ENCODE measurements around the gene INCA1. TPM values are rescaled to one million over a fixed set of nuclear protein-coding genes. Genes with fewer than 3 reads are reported as not detected.

INCA1 gene
- total and polyA plus RNA-seq, 2 of the 13 experiments (the other 11 are each of a cell fraction or from before 2014, with no cell fraction given), result 0.93 to 2.6 TPM

GRCh38 chr17:4945176-4945943 lies 52.0 kb downstream of the INCA1 start (continued):
- no peak for TF ChIP-seq THYN1 (CRISPR knock-in tag; IDR thresholded peaks at IDR 0.05; ENCODE audit: borderline replicate concordance, low read depth)
- no peak for TF ChIP-seq ZNF672 (CRISPR knock-in tag; IDR thresholded peaks at IDR 0.05)
- no peak for TF ChIP-seq KDM5A (IDR thresholded peaks at IDR 0.05; ENCODE audit: borderline replicate concordance, low read length)
- no peak for TF ChIP-seq WIZ (CRISPR knock-in tag; IDR thresholded peaks at IDR 0.05)
- TF ChIP-seq MXD4 (CRISPR knock-in tag; IDR thresholded peaks at IDR 0.05), result no peak
- no peak for TF ChIP-seq NFIC (IDR thresholded peaks at IDR 0.05; ENCODE audit: low read length)
- TF ChIP-seq ZNF558 (CRISPR knock-in tag; IDR thresholded peaks at IDR 0.05; ENCODE audit: borderline replicate concordance), result no peak
- TF ChIP-seq ZFP36L2 (CRISPR knock-in tag; IDR thresholded peaks at IDR 0.05), result no peak
- TF ChIP-seq ATRX (CRISPR knock-in tag; IDR thresholded peaks at IDR 0.05; ENCODE audit: borderline replicate concordance), result no peak
- no peak for TF ChIP-seq NFE2 (CRISPR knock-in tag; IDR thresholded peaks at IDR 0.05)
- no peak for TF ChIP-seq NPAS2 (CRISPR knock-in tag; IDR thresholded peaks at IDR 0.05; ENCODE audit: borderline replicate concordance)
- no peak for TF ChIP-seq ZNF790 (CRISPR knock-in tag; IDR thresholded peaks at IDR 0.05; ENCODE audit: borderline replicate concordance)
- TF ChIP-seq, protein P1, sequence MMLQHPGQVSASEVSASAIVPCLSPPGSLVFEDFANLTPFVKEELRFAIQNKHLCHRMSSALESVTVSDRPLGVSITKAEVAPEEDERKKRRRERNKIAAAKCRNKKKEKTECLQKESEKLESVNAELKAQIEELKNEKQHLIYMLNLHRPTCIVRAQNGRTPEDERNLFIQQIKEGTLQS (CRISPR knock-in tag; IDR thresholded peaks at IDR 0.05), result peak; percentile 81
- TF ChIP-seq ARID4A (CRISPR knock-in tag; IDR thresholded peaks at IDR 0.05; ENCODE audit: borderline replicate concordance), result 0 out of 2 replicates have a peak, but pooled peaks have one; percentile 26
- TF ChIP-seq ZNF441 (CRISPR knock-in tag; IDR thresholded peaks at IDR 0.05; ENCODE audit: borderline replicate concordance), result no peak
- TF ChIP-seq, protein P2, sequence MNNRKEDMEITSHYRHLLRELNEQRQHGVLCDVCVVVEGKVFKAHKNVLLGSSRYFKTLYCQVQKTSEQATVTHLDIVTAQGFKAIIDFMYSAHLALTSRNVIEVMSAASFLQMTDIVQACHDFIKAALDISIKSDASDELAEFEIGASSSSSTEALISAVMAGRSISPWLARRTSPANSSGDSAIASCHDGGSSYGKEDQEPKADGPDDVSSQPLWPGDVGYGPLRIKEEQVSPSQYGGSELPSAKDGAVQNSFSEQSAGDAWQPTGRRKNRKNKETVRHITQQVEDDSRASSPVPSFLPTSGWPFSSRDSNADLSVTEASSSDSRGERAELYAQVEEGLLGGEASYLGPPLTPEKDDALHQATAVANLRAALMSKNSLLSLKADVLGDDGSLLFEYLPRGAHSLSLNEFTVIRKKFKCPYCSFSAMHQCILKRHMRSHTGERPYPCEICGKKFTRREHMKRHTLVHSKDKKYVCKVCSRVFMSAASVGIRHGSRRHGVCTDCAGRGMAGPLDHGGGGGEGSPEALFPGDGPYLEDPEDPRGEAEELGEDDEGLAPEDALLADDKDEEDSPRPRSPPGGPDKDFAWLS (CRISPR knock-in tag; IDR thresholded peaks at IDR 0.05; ENCODE audit: borderline replicate concordance), result no peak
- TF ChIP-seq SYNCRIP (IDR thresholded peaks at IDR 0.05; ENCODE audit: insufficient read depth, low read depth, low read length), result no peak
- no peak for TF ChIP-seq YY1 (IDR thresholded peaks at IDR 0.05; ENCODE audit: insufficient read depth, insufficient replicate concordance, low read depth, low read length)
- TF ChIP-seq, protein P3, sequence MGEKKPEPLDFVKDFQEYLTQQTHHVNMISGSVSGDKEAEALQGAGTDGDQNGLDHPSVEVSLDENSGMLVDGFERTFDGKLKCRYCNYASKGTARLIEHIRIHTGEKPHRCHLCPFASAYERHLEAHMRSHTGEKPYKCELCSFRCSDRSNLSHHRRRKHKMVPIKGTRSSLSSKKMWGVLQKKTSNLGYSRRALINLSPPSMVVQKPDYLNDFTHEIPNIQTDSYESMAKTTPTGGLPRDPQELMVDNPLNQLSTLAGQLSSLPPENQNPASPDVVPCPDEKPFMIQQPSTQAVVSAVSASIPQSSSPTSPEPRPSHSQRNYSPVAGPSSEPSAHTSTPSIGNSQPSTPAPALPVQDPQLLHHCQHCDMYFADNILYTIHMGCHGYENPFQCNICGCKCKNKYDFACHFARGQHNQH (CRISPR knock-in tag; IDR thresholded peaks at IDR 0.05), result 0 out of 2 replicates have a peak, but pooled peaks have one; percentile 22
- TF ChIP-seq ZNF282 (IDR thresholded peaks at IDR 0.05; ENCODE audit: partially characterized antibody), result no peak
- TF ChIP-seq, protein P4, sequence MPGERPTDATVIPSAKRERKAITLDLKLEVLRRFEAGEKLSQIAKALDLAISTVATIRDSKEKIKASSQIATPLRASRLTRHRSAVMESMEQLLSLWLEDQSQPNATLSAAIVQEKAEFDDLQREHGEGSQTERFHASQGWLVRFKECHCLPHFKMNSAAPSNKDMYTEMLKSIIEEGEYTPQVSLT (CRISPR knock-in tag; IDR thresholded peaks at IDR 0.05; ENCODE audit: borderline replicate concordance, low read depth), result no peak
- TF ChIP-seq ZSCAN30 (CRISPR knock-in tag; IDR thresholded peaks at IDR 0.05), result no peak

All from HepG2 (cell line).